Esophagus squamous epithelium (tissue), 5 donors: Measurements from ENCODE around the gene GSK3A. TPM values are rescaled to one million over a fixed set of nuclear protein-coding genes. Genes with fewer than 3 reads are reported as not detected.

Source experiments
- DNase-seq: peaks from one replicate; lab custom pipeline; 2025; lab: John Stamatoyannopoulos, UW
- H3K27ac ChIP-seq, 4 donors: fragments of 200-600 bp; sonication (generic); one replicate each; pipeline ENCODE4 v1.5.1; 2016 to 2019; ENCODE audit warnings: mild to moderate bottlenecking in 1 of 4
- H3K27me3 ChIP-seq, 4 donors: fragments of 200-600 bp; sonication (generic); 1 replicate in 3 of 4; 2 replicates in 1 of 4; pipeline versions ENCODE4 v1.5.1 to v1.6.0; 2017 to 2021; ENCODE audit warnings: antibody characterized with exemption in 1 of 4
- H3K36me3 ChIP-seq, 3 donors: fragments of 200-600 bp; sonication (generic); one replicate each; pipeline ENCODE4 v1.5.1; 2016 to 2019
- H3K4me1 ChIP-seq, 3 donors: fragments of 200-600 bp; sonication (generic); one replicate each; pipeline ENCODE4 v1.5.1; 2017 to 2019
- H3K4me3 ChIP-seq, 4 donors: fragments of 200-600 bp; sonication (generic); 1 replicate in 3 of 4; 2 replicates in 1 of 4; pipeline ENCODE4 v1.5.1; 2016 to 2019; ENCODE audit warnings: mild to moderate bottlenecking in 2 of 4, moderate library complexity in 1 of 4
- H3K9me3 ChIP-seq, 3 donors: fragments of 200-600 bp; sonication (generic); one replicate each; pipeline ENCODE4 v1.5.1; 2016 to 2019
- CTCF ChIP-seq, 6 experiments: fragments of 450-650 bp in 4 of 6; fragments of 200-600 bp in 2 of 6; sonication (generic) in 2 of 6; IDR thresholded peaks; one replicate each; pipeline ENCODE4 v1.5.1; 2016 to 2019; ENCODE audit warnings: antibody characterized with exemption in 6 of 6, mild to moderate bottlenecking in 4 of 6, moderate library complexity in 4 of 6
- POLR2A ChIP-seq, 4 donors: fragments of 450-650 bp; IDR thresholded peaks; one replicate each; pipeline ENCODE4 v1.6.1; 2017; ENCODE audit warnings: antibody characterized with exemption in 4 of 4, mild to moderate bottlenecking in 4 of 4, moderate library complexity in 3 of 4
- WGBS, 2 donors: methylation state at CpG; one replicate each; pipeline ENCODE4 v1.1.5; 2018; 5-methylcytosine and 5-hydroxymethylcytosine counted together
- intact Hi-C: fragments of 100-400 bp; cut with DNase I; formaldehyde crosslinking; loops from one replicate; pipeline ENCODE4 v1.15.0; 2022
- total RNA-seq, 4 donors: library from RNA; depleted of rRNA; stranded (reverse); fragments of >200 nt; gene quantifications; one replicate each; pipeline ENCODE4 v1.1.0, GENCODE V29; 2016
- donor health status: DM: yes; HTN: yes; CAD: no.

GSK3A gene
- total RNA-seq, 4 donors from 2014 or later: 15.9 to 29.6 (median 26.5) TPM

GRCh38 chr19:42206871-42207755 lies 35.3 kb downstream of the GSK3A start:
- Histone ChIP-seq H3K4me3 (no peak overlapping the region), H3K27me3 (no peaks in the 10 kb centered on the region), H3K9me3 (no peaks in the 10 kb centered on the region), H3K27ac (peak overlapping the region; percentile 52 to 82 (median 78)), H3K4me1 (peaks cover 11 to 40% (median 27%) of the 10 kb centered on the region in 3 donors), H3K36me3 (peaks cover 26 to 99% (median 30%) of the 10 kb centered on the region in 3 donors)
- intact Hi-C loops: no loop called here
- WGBS, 2 donors: 64 to 74% methylated on average over 11 to 12 of the region's 14 CpGs
- TF ChIP-seq CTCF (IDR thresholded peaks at IDR 0.05): no peak
- DNase-seq: no peak

GRCh38 chr19:42204664-42205063 lies 37.7 kb downstream of the GSK3A start:
- Histone ChIP-seq H3K9me3 (no peaks in the 10 kb centered on the region), H3K27ac (no peak overlapping the region), H3K27me3 (no peaks in the 10 kb centered on the region), H3K36me3 (peaks cover 26 to 100% (median 30%) of the 10 kb centered on the region in 3 donors), H3K4me1 (peaks cover 26 to 65% (median 41%) of the 10 kb centered on the region in 3 donors), H3K4me3 (no peak overlapping the region)
- 80 to 100% methylated on average over 1 to 5 of the region's 6 CpGs for WGBS, 2 donors
- DNase-seq: no peak
- TF ChIP-seq CTCF (IDR thresholded peaks at IDR 0.05) (no peak), POLR2A (IDR thresholded peaks at IDR 0.05) (no peak)
- intact Hi-C loops: no loop called here

DNA sequence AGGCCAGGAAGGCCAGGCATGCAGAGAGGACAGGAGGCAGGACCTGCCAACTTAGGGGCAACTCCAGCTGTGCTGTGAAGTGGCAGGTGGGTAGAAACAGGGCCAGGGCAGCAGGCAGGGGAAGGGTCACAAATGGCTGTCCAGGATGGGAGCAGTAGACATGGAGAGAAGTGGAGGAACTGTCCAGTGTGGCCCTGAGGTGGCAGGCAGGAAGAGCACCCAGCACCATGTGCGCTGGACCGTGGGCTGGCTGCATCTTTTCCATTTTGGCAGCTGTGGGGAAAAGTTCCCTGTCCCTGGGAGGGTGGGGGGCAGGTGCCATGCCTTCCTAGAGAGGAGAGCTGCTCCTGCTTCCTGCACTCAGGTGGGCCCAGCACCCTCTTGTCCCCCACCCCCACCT lies 38.7 kb downstream of the GSK3A start:
- Histone ChIP-seq H3K4me1 (peaks cover 35 to 73% (median 50%) of the 10 kb centered on the region in 3 donors), H3K27ac (no peak overlapping the region), H3K4me3 (no peak overlapping the region), H3K27me3 (no peaks in the 10 kb centered on the region), H3K36me3 (peaks cover 19 to 100% (median 26%) of the 10 kb centered on the region in 3 donors), H3K9me3 (no peaks in the 10 kb centered on the region)
- 94 to 100% methylated on average over 2 of the region's 2 CpGs for WGBS, 2 donors
- no peak for DNase-seq
- TF ChIP-seq CTCF (IDR thresholded peaks at IDR 0.05): no peak
- no peak for TF ChIP-seq POLR2A (IDR thresholded peaks at IDR 0.05)
- intact Hi-C loops: no loop called here

- Histone ChIP-seq H3K27ac (peak overlapping the region; percentile 21 to 84 (median 58)), H3K36me3 (peaks cover 17 to 100% (median 23%) of the 10 kb centered on the region in 3 donors), H3K27me3 (no peaks in the 10 kb centered on the region), H3K9me3 (no peaks in the 10 kb centered on the region), H3K4me3 (no peak overlapping the region), H3K4me1 (peaks cover 40 to 73% (median 44%) of the 10 kb centered on the region in 3 donors)
- DNase-seq: no peak
- WGBS, 2 donors: 68 to 78% methylated on average over 4 to 5 of the region's 5 CpGs
- intact Hi-C loops: no loop called here
- no peak for TF ChIP-seq CTCF (IDR thresholded peaks at IDR 0.05)
- no peak for TF ChIP-seq POLR2A (IDR thresholded peaks at IDR 0.05)
Observed at GRCh38 chr19:42202290-42202880, 40.0 kb downstream of the GSK3A start.
